Lung microvascular endothelial cell (primary cell): ENCODE measurements around the gene CAMK1D. TPM values are rescaled to one million over a fixed set of nuclear protein-coding genes. Genes with fewer than 3 reads are reported as not detected.

Experiments used
- DNase-seq, 2 donors: peaks; one replicate each; pipeline versions ENCODE4 v3.0.0 to v3.0.0-alpha.2; 2010; ENCODE audit warnings: low read depth in 2 of 2
- total RNA-seq: library from RNA; depleted of rRNA; stranded (reverse); fragments of >200 nt; gene quantifications from 2 replicates; pipeline ENCODE4 v1.2.1, GENCODE V29; 2014

Gene CAMK1D
- total RNA-seq, 1 donor from 2014 or later: 1.4 TPM

GRCh38 chr10:12749760-12750478, 400.6 kb downstream of the CAMK1D start:
- no peak for DNase-seq

- no peak for DNase-seq
These were observed 401.3 kb downstream of the CAMK1D start for GRCh38 chr10:12750526-12751201.

GRCh38 chr10:12755075-12755474, 405.7 kb downstream of the CAMK1D start:
- no peak for DNase-seq

GRCh38 chr10:12757351-12757750, 408.0 kb downstream of the CAMK1D start:
- DNase-seq: no peak

- DNase-seq: no peak
These were observed 408.9 kb downstream of the CAMK1D start for GRCh38 chr10:12758271-12758670.

- no peak for DNase-seq
These were observed 416.9 kb downstream of the CAMK1D start for GRCh38 chr10:12766223-12766622.

GRCh38 chr10:12768156-12769100, 419.1 kb downstream of the CAMK1D start:
- no peak for DNase-seq

GRCh38 chr10:12769323-12770044, 420.1 kb downstream of the CAMK1D start:
- no peak for DNase-seq

- DNase-seq: no peak
These were observed 422.8 kb downstream of the CAMK1D start for GRCh38 chr10:12771981-12772760.

- DNase-seq: no peak
These were observed 423.6 kb downstream of the CAMK1D start for GRCh38 chr10:12772797-12773587.

GRCh38 chr10:12774204-12774894, 425.0 kb downstream of the CAMK1D start:
- no peak for DNase-seq

GRCh38 chr10:12777840-12778585, 428.7 kb downstream of the CAMK1D start:
- no peak for DNase-seq

- no peak for DNase-seq
These were observed 431.6 kb downstream of the CAMK1D start for GRCh38 chr10:12780634-12781601.

- DNase-seq: no peak
These were observed 432.6 kb downstream of the CAMK1D start for GRCh38 chr10:12781976-12782375.

- DNase-seq: peak; percentile 54 to 58
These were observed 433.2 kb downstream of the CAMK1D start for GRCh38 chr10:12782537-12782936.

- no peak for DNase-seq
These were observed 433.9 kb downstream of the CAMK1D start for GRCh38 chr10:12783293-12783692.

- no peak for DNase-seq
These were observed 435.3 kb downstream of the CAMK1D start for GRCh38 chr10:12784646-12785045.
